GM18502 (cell line): ENCODE data around the gene ROCK1.

Experiments used
- ATAC-seq: cut with Tn5 transposase; IDR thresholded peaks from one replicate; pipeline ENCODE4 v1.9.1; 2021; ENCODE audit warnings: mild to moderate bottlenecking; ENCODE audit not compliant: unreplicated experiment, poor library complexity

Gene ROCK1

GRCh38 chr18:21109936-21110712 is 1.5 kb downstream of the ROCK1 start:
- ATAC-seq: peak; percentile 4

- peak; percentile 54 for ATAC-seq
Observed at GRCh38 chr18:21105936-21106335, 5.7 kb downstream of the ROCK1 start.

GRCh38 chr18:21101172-21101571 is 10.4 kb downstream of the ROCK1 start:
- ATAC-seq: no peak

- no peak for ATAC-seq
Observed at GRCh38 chr18:21100678-21101077, 10.9 kb downstream of the ROCK1 start.

GRCh38 chr18:21100146-21100545 is 11.5 kb downstream of the ROCK1 start:
- ATAC-seq: no peak

- ATAC-seq: peak; percentile 85
Observed at GRCh38 chr18:21099442-21099841, 12.2 kb downstream of the ROCK1 start.

GRCh38 chr18:21096760-21097159 is 14.9 kb downstream of the ROCK1 start:
- ATAC-seq: no peak

GRCh38 chr18:21093133-21093532 is 18.5 kb downstream of the ROCK1 start:
- ATAC-seq: no peak

GRCh38 chr18:21090680-21091079 is 20.9 kb downstream of the ROCK1 start:
- no peak for ATAC-seq

GRCh38 chr18:21085579-21086166 is 25.9 kb downstream of the ROCK1 start:
- ATAC-seq: no peak

GRCh38 chr18:21084511-21085078 is 27.0 kb downstream of the ROCK1 start:
- ATAC-seq: no peak

GRCh38 chr18:21083017-21083416 is 28.6 kb downstream of the ROCK1 start:
- ATAC-seq: no peak

GRCh38 chr18:21081426-21081825 is 30.2 kb downstream of the ROCK1 start:
- ATAC-seq: no peak

- no peak for ATAC-seq
Observed at GRCh38 chr18:21080576-21080975, 31.0 kb downstream of the ROCK1 start.

GRCh38 chr18:21074336-21075323 is 37.0 kb downstream of the ROCK1 start:
- no peak for ATAC-seq

GRCh38 chr18:21073180-21073579 is 38.4 kb downstream of the ROCK1 start:
- ATAC-seq: no peak

- ATAC-seq: no peak
Observed at GRCh38 chr18:21071071-21071470, 40.5 kb downstream of the ROCK1 start.

GRCh38 chr18:21069468-21069867 is 42.1 kb downstream of the ROCK1 start:
- ATAC-seq: no peak

GRCh38 chr18:21064347-21064746 is 47.3 kb downstream of the ROCK1 start:
- no peak for ATAC-seq

- no peak for ATAC-seq
Observed at GRCh38 chr18:21063011-21063410, 48.6 kb downstream of the ROCK1 start.

- no peak for ATAC-seq
Observed at GRCh38 chr18:21057112-21057511, 54.5 kb downstream of the ROCK1 start.
